Cardiac muscle cell (in vitro differentiated cells and primary cell): Measurements from ENCODE around the gene SLC17A1. TPM values are rescaled to one million over a fixed set of nuclear protein-coding genes. Genes with fewer than 3 reads are reported as not detected.
A peak's percentile ranks its signal among the peaks of the same experiment; 100 is the strongest.

Experiments
- DNase-seq, 2 donors: peaks; one replicate each; pipeline versions ENCODE4 v3.0.0 to v3.0.0-alpha.2; 2010 to 2017; ENCODE audit warnings: low read depth in 1 of 2, low spot score in 1 of 2
- H3K27ac ChIP-seq: fragments of 200-600 bp; sonication (generic); 2 replicates; pipeline ENCODE4 v1.5.1; 2016
- H3K27me3 ChIP-seq: fragments of 200-600 bp; sonication (generic); 2 replicates; pipeline ENCODE4 v1.6.0; 2016; ENCODE audit warnings: control low read depth
- H3K36me3 ChIP-seq: fragments of 200-600 bp; sonication (generic); 2 replicates; pipeline ENCODE4 v1.5.1; 2016; ENCODE audit warnings: control low read depth
- H3K4me1 ChIP-seq: fragments of 200-600 bp; sonication (generic); 2 replicates; pipeline ENCODE4 v1.8.1; 2017; ENCODE audit warnings: low read depth, mild to moderate bottlenecking, mixed run types
- H3K4me3 ChIP-seq: fragments of 200-600 bp; sonication (generic); 2 replicates; pipeline ENCODE4 v1.5.1; 2016; ENCODE audit warnings: mild to moderate bottlenecking
- H3K9me3 ChIP-seq: fragments of 200-600 bp; sonication (generic); 2 replicates; pipeline ENCODE4 v1.5.1; 2017; ENCODE audit warnings: low read depth, mild to moderate bottlenecking, control low read depth
- polyA plus RNA-seq: library from polyadenylated mRNA; unstranded; fragments of >200 nt; fragmentation: Nextera tagmentation; extraction: Ambion mirVana; gene quantifications from 2 replicates; pipeline ENCODE4 v1.2.1, GENCODE V29; 2016
- total RNA-seq: library from RNA; depleted of rRNA; stranded (reverse); fragments of >200 nt; gene quantifications from 2 replicates; pipeline ENCODE4 v1.2.3, GENCODE V29; 2016
- TF ChIP-seq, protein P1 (sequence below): IDR thresholded peaks from 2 replicates; pipeline ENCODE4 v1.5.1; 2012; ENCODE audit warnings: low read depth, mild to moderate bottlenecking, low read length

The SLC17A1 gene
- total and polyA plus RNA-seq, 2 experiments from 2014 or later: not detected

DNA sequence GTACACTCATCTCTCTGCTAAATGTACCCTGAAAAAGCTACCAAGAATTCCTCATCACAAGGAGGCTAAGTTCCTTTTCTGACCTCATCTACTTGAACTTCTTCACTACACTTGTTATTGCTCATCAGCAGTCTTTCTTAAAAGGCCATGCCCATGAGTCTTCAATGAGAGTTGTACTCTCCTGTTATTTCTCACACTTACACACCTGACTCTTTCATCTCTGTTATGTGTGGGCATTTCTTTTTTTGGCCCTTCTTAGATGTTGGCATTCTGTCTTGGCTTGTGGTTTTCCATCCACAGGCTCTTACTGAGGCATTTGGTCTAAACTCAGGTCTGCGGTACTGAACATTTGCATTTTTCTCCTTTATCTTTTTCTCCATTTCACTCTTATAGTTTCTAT is 10.7 kb upstream of the SLC17A1 start:
- H3K9me3 ChIP-seq: no peaks in the 10 kb centered on the region
- no peaks in the 10 kb centered on the region for H3K4me1 ChIP-seq
- no peaks in the 10 kb centered on the region for H3K27me3 ChIP-seq
- H3K4me3 ChIP-seq: no peak overlapping the region
- TF ChIP-seq, protein P1, sequence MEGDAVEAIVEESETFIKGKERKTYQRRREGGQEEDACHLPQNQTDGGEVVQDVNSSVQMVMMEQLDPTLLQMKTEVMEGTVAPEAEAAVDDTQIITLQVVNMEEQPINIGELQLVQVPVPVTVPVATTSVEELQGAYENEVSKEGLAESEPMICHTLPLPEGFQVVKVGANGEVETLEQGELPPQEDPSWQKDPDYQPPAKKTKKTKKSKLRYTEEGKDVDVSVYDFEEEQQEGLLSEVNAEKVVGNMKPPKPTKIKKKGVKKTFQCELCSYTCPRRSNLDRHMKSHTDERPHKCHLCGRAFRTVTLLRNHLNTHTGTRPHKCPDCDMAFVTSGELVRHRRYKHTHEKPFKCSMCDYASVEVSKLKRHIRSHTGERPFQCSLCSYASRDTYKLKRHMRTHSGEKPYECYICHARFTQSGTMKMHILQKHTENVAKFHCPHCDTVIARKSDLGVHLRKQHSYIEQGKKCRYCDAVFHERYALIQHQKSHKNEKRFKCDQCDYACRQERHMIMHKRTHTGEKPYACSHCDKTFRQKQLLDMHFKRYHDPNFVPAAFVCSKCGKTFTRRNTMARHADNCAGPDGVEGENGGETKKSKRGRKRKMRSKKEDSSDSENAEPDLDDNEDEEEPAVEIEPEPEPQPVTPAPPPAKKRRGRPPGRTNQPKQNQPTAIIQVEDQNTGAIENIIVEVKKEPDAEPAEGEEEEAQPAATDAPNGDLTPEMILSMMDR: no peak
- DNase-seq: no peak
- no peaks in the 10 kb centered on the region for H3K36me3 ChIP-seq
- no peak overlapping the region for H3K27ac ChIP-seq

DNA sequence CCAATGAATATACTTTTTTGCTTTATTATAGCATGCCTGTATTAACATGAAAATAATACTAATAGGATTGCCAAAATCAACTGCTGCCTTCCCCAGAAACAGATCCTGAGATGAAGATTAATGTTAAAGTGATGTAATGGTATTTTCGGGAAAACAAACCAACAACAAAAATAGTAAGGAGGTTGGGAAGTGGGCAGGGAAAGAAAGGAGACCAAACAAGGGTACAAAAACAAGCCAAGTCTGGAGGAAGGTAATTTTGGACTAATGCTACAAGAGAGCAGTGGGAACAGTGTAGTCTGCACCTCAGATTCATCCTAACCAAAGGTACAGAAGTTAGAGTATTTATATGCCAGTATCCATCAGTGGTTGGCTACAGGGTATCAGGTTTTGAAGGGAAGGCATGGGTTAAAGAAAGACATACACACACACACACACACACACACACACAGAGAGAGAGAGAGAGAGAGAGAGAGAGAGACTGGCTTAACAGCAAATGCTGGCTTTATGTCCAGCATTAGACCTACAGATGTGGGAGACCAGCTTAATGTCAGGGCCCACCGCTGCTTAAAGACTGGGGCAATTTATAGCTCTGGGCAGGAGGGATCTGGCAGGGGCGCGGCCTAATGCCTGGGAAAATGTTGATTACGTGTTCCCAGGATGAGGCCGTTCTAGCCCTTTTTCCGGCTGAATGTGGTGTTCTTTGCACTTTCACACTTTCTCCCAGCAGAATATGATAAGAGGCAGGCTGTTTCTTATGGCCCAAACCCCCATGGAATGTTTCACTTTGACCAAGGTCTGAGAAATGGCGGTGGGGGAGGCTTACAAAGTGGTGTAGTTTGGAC is 3.8 kb upstream of the SLC17A1 start:
- H3K36me3 ChIP-seq: no peaks in the 10 kb centered on the region
- no peak overlapping the region for H3K4me3 ChIP-seq
- no peaks in the 10 kb centered on the region for H3K4me1 ChIP-seq
- no peaks in the 10 kb centered on the region for H3K27me3 ChIP-seq
- TF ChIP-seq, protein P1: no peak
- DNase-seq: peak in 1 of 2 donors; percentile 86
- no peaks in the 10 kb centered on the region for H3K9me3 ChIP-seq
- no peak overlapping the region for H3K27ac ChIP-seq

DNA sequence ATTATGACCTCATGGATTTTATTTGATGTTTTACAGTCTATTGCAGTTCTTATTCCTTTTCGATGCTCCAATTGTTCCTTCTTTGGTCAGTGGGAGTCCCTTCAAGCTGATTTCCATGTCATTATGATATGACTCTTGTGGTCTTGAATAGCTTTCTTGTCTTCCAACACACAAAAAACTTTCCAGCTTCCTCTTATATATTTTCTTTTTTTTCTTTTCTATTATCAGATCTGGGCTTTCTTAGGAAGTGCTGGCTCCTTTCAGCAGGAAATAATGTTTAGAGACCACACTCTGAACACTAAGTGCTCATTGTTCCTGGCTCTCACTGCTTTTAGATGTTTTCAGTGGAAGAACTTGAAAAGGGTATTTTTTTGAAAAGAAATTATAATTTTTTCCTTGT is 3.1 kb upstream of the SLC17A1 start:
- peak in 1 of 2 donors; percentile 46 for DNase-seq
- H3K4me1 ChIP-seq: no peaks in the 10 kb centered on the region
- no peak overlapping the region for H3K27ac ChIP-seq
- TF ChIP-seq, protein P1: no peak
- no peaks in the 10 kb centered on the region for H3K27me3 ChIP-seq
- H3K9me3 ChIP-seq: no peaks in the 10 kb centered on the region
- no peaks in the 10 kb centered on the region for H3K36me3 ChIP-seq
- no peak overlapping the region for H3K4me3 ChIP-seq

DNA sequence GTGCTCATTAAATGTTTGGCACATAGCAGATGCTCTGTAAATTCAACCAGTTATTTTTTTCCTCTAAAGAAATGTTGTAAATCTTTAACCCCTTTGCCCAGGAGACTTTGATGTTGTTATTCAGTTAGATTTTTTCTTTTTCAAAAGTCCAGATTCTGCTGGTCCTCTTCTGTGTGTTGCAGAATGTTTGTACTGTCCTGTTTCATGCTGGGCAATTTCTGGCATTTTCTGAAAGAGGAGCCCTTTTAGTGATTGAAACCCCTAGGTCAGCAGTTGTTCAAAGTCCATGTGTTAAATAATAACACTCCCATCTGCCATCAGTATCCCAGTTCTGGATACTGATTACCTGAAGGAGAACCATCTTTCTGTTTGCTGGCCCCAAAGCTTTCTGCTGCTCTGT is 1.3 kb upstream of the SLC17A1 start:
- Histone ChIP-seq H3K27ac (no peak overlapping the region), H3K36me3 (no peaks in the 10 kb centered on the region), H3K4me3 (no peak overlapping the region), H3K4me1 (no peaks in the 10 kb centered on the region), H3K9me3 (no peaks in the 10 kb centered on the region), H3K27me3 (no peaks in the 10 kb centered on the region)
- DNase-seq: no peak
- TF ChIP-seq, protein P1: no peak

DNA sequence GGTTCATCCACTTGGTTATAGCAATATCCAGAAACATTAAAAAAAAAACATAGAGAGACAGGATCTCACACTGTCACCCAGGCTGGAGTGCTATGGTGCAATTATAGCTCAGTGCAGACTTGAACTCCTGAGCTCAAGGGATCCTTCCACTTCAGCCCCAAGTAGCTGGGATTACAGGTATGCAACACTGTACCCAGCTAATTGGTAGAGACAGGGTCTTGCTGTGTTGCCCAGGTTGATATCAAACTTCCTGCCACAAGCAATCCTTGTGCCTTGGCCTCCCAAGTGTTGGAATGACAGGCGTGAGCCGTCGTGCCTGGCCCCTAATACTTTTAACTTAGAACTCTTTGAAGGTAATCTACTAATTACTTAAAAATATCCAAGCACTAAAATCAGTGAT is 818 bp upstream of the SLC17A1 start:
- no peak for DNase-seq
- Histone ChIP-seq H3K27ac (no peak overlapping the region), H3K4me1 (no peaks in the 10 kb centered on the region), H3K36me3 (no peaks in the 10 kb centered on the region), H3K4me3 (no peak overlapping the region), H3K9me3 (no peaks in the 10 kb centered on the region), H3K27me3 (no peaks in the 10 kb centered on the region)
- TF ChIP-seq, protein P1: no peak
